Measurements from ENCODE around the gene ZMYND11. TPM values are rescaled to one million over a fixed set of nuclear protein-coding genes. Genes with fewer than 3 reads are reported as not detected.

The ZMYND11 gene
- total and polyA plus RNA-seq, 8 donors = 58.9 to 128 (median 119) TPM

DNA sequence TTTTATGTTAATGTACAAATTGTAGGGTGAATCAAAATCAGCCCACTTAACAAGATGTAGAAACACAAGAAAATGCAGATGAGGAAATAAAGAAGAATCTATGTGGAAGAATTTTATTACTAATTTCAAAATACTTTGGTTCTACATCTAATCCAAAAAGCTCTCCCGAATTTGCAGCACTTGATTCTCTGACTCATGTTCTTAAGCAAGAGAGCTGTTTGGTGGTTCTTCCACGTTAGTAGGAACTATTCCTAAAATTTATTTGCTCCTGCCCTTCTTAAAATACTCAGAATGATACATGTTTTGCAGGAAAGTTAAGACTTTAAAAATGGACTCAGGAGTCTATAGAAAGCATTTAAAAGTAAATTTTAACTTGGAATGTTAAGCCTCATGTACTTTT lies 91.8 kb downstream of the ZMYND11 start:
- Histone ChIP-seq H3K9me3 (no peaks in the 10 kb centered on the region), H3K27ac (no peak overlapping the region)
- peak; percentile 73 for ATAC-seq

DNA sequence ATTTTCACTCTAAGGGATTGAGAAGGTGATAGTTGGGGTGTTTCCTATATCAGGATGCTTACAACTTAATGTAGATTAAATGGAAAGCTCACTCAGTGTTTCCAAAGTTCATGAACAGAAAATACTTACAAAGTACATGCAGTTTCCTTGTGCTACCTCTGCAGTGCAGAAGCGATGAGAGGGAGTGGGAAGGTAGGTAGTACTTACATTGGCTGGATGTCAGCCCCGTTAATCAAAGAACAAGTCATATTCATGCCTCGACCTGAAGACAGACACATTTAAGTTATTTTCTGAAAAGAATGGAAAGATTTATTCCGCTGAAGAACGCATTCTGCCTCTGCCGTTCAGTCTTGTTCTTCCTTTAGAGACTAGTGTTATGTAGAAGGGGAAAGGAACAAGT lies 93.1 kb downstream of the ZMYND11 start:
- no peaks in the 10 kb centered on the region for H3K27me3 ChIP-seq
- no peak overlapping the region for H3K27ac ChIP-seq
- no peaks in the 10 kb centered on the region for H3K36me3 ChIP-seq
- ATAC-seq (no peak), DNase-seq (no peak)
- H3K4me3 ChIP-seq = no peak overlapping the region
- intact Hi-C loops (cut with DNase I) = no loop called here
- TF ChIP-seq, protein P1, sequence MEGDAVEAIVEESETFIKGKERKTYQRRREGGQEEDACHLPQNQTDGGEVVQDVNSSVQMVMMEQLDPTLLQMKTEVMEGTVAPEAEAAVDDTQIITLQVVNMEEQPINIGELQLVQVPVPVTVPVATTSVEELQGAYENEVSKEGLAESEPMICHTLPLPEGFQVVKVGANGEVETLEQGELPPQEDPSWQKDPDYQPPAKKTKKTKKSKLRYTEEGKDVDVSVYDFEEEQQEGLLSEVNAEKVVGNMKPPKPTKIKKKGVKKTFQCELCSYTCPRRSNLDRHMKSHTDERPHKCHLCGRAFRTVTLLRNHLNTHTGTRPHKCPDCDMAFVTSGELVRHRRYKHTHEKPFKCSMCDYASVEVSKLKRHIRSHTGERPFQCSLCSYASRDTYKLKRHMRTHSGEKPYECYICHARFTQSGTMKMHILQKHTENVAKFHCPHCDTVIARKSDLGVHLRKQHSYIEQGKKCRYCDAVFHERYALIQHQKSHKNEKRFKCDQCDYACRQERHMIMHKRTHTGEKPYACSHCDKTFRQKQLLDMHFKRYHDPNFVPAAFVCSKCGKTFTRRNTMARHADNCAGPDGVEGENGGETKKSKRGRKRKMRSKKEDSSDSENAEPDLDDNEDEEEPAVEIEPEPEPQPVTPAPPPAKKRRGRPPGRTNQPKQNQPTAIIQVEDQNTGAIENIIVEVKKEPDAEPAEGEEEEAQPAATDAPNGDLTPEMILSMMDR (IDR thresholded peaks at IDR 0.05) = no peak
- peaks cover 0 to 3% of the 10 kb centered on the region in 2 donors for H3K4me1 ChIP-seq
- H3K9me3 ChIP-seq = no peaks in the 10 kb centered on the region

More for the DNA sequence above, 91.8 kb downstream of the ZMYND11 start:
- DNase-seq = no peak
- intact Hi-C loops (cut with DNase I) = no loop called here
- TF ChIP-seq, protein P1 (IDR thresholded peaks at IDR 0.05) = no peak
- Histone ChIP-seq H3K27me3 (no peaks in the 10 kb centered on the region), H3K36me3 (no peaks in the 10 kb centered on the region), H3K4me1 (peaks cover 0 to 3% of the 10 kb centered on the region in 2 donors), H3K4me3 (no peak overlapping the region)

DNA sequence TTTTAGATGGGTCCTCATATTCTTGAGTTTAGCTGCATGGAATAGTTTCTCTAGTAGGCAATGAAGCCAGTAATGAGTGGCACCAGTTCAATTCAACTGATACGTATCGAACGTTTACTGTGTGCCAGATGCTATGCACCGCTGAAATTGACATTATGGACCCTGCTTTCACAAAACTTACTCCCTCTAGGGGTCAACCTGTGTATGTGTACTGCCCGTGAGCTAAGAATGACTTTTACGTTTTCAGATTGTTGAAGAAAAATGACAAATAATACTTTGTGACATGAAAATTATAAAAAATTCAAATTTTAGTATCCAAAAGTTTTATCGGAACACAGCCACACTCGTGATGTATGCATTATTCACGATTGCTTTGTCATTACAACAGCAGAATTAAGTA lies 95.5 kb downstream of the ZMYND11 start:
- DNase-seq (no peak), ATAC-seq (no peak)
- no peak overlapping the region for H3K4me3 ChIP-seq
- TF ChIP-seq, protein P1 (IDR thresholded peaks at IDR 0.05) = no peak
- H3K36me3 ChIP-seq = no peaks in the 10 kb centered on the region
- peaks cover 0 to 11% of the 10 kb centered on the region in 2 donors for H3K4me1 ChIP-seq
- no peak overlapping the region for H3K27ac ChIP-seq
- no peaks in the 10 kb centered on the region for H3K27me3 ChIP-seq
- no peaks in the 10 kb centered on the region for H3K9me3 ChIP-seq
- intact Hi-C loops (cut with DNase I) = no loop called here

DNA sequence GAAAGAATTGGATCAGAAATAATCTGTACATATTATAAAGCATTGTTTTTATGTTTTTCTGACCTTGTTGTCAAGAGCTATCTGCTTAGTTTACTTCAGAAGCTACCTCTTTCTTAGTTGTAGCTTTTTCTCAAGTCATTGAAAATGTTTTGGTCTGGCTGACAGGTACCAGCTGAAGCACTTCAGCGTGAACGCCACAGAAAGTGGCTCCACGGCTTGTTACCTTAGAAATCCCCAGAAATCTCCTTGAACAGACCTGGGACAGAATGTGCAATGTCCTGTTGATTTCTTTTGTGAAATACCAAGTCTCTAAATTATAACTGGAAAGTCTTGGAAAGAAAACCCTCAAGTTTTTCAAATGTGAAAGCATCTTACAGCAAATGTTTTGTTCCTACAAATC lies 96.8 kb downstream of the ZMYND11 start:
- no peaks in the 10 kb centered on the region for H3K36me3 ChIP-seq
- no peak overlapping the region for H3K4me3 ChIP-seq
- DNase-seq = no peak
- intact Hi-C loops (cut with DNase I) = no loop called here
- TF ChIP-seq, protein P1 (IDR thresholded peaks at IDR 0.05) = no peak
- H3K27ac ChIP-seq = no peak overlapping the region
- H3K27me3 ChIP-seq = no peaks in the 10 kb centered on the region
- no peak for ATAC-seq
- H3K4me1 ChIP-seq = peaks cover 0 to 8% of the 10 kb centered on the region in 2 donors
- no peaks in the 10 kb centered on the region for H3K9me3 ChIP-seq

DNA sequence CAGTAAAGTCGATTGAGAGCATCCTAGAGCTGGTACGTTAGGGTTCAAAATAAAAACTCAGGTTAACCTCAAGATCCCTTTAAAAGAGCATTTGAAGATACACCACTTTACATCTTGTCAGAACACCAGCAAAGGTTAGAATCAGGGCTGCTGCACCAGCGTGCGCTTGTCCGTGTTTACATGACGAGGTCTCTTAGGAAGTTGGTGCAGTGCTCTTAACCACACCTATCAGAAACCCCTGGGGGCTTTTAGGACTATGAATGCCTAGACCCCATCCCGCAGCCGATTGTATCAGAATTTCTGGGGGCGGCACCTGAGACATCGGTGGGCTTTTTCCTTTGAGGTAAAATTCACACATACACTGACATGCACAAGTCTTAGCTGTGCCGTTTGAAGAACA lies 97.6 kb downstream of the ZMYND11 start:
- DNase-seq (no peak), ATAC-seq (no peak)
- Histone ChIP-seq H3K27me3 (no peaks in the 10 kb centered on the region), H3K36me3 (peaks cover 0 to 8% of the 10 kb centered on the region in 2 donors), H3K4me3 (no peak overlapping the region), H3K27ac (no peak overlapping the region), H3K9me3 (no peaks in the 10 kb centered on the region), H3K4me1 (peaks cover 0 to 8% of the 10 kb centered on the region in 2 donors)
- intact Hi-C loops (cut with DNase I) = no loop called here
- TF ChIP-seq, protein P1 (IDR thresholded peaks at IDR 0.05) = no peak

Measured in left lung (tissue), 10 donors.